ENCODE measurements around the gene AP3B1. TPM values are rescaled to one million over a fixed set of nuclear protein-coding genes. Genes with fewer than 3 reads are reported as not detected.

The AP3B1 gene
- total RNA-seq, 2 donors from 2014 or later: 50.4 to 52.6 TPM

GRCh38 chr5:78113689-78114264, 180.7 kb downstream of the AP3B1 start:
- peaks cover 19% of the 10 kb centered on the region for H3K36me3 ChIP-seq

DNA sequence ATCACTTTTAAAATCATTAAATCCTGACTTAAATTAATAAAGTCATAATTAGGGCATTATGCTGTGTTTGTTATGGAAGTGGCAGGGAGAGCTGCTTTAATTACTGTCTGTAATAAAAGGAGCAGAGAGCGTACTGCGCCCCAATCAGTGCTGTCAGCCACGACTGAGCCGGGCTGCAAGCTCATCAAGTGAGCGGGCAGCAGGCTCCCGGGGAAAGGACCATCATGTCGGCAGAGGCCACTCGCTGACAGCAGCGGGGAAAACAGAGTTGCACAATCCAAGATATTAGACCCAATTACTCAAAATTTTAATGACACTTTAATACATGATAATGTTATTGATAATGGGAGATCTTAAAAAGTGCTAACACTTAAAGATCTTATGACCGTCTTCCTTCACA, 181.6 kb downstream of the AP3B1 start:
- no peak overlapping the region for H3K27ac ChIP-seq
- ATAC-seq (ENCODE audit: insufficient number of reproducible peaks, low FRiP score, low read depth) (no peak), DNase-seq (ENCODE audit: low spot score) (no peak)
- no peaks in the 10 kb centered on the region for H3K27me3 ChIP-seq (replicated peaks; ENCODE audit: insufficient read depth)
- no peaks in the 10 kb centered on the region for H3K4me1 ChIP-seq (ENCODE audit: control insufficient read depth in 1 of 2, low read depth in 2 of 2)
- H3K9me3 ChIP-seq: no peaks in the 10 kb centered on the region
- H3K36me3 ChIP-seq: peaks cover 19% of the 10 kb centered on the region
- H3K4me3 ChIP-seq: no peak overlapping the region
- TF ChIP-seq, protein P1, sequence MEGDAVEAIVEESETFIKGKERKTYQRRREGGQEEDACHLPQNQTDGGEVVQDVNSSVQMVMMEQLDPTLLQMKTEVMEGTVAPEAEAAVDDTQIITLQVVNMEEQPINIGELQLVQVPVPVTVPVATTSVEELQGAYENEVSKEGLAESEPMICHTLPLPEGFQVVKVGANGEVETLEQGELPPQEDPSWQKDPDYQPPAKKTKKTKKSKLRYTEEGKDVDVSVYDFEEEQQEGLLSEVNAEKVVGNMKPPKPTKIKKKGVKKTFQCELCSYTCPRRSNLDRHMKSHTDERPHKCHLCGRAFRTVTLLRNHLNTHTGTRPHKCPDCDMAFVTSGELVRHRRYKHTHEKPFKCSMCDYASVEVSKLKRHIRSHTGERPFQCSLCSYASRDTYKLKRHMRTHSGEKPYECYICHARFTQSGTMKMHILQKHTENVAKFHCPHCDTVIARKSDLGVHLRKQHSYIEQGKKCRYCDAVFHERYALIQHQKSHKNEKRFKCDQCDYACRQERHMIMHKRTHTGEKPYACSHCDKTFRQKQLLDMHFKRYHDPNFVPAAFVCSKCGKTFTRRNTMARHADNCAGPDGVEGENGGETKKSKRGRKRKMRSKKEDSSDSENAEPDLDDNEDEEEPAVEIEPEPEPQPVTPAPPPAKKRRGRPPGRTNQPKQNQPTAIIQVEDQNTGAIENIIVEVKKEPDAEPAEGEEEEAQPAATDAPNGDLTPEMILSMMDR (IDR thresholded peaks at IDR 0.05): no peak

More at GRCh38 chr5:78113689-78114264, 180.7 kb downstream of the AP3B1 start:
- Histone ChIP-seq H3K27ac (no peak overlapping the region), H3K9me3 (no peaks in the 10 kb centered on the region), H3K4me3 (no peak overlapping the region), H3K27me3 (replicated peaks; ENCODE audit: insufficient read depth) (no peaks in the 10 kb centered on the region), H3K4me1 (ENCODE audit: control insufficient read depth in 1 of 2, low read depth in 2 of 2) (no peaks in the 10 kb centered on the region)
- TF ChIP-seq, protein P1 (IDR thresholded peaks at IDR 0.05): no peak
- no peak for DNase-seq (ENCODE audit: low spot score)
- ATAC-seq (ENCODE audit: insufficient number of reproducible peaks, low FRiP score, low read depth): no peak

DNA sequence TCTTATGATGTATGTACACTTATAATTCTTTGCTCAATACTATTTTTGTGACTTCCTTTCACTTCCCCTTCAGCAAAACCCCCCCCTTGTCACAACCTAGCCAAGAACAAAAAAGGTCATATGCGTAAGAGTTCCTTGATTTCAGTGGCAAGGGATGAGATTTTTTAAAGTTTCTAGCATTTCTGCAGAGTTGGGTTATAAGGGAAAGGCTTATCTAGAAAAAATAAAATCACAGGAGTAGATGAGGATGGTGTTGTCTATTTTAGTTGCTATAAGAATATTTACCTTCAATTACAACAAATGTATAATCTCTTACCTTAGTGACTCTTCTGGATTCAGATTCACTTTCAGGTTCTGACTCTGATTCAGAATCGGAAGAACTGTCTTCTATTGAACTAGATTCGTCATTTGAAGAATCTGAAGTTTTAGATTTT, 184.6 kb downstream of the AP3B1 start:
- Histone ChIP-seq H3K27me3 (replicated peaks; ENCODE audit: insufficient read depth) (no peaks in the 10 kb centered on the region), H3K36me3 (peaks cover 13% of the 10 kb centered on the region), H3K4me1 (ENCODE audit: control insufficient read depth in 1 of 2, low read depth in 2 of 2) (no peaks in the 10 kb centered on the region), H3K27ac (no peak overlapping the region), H3K9me3 (no peaks in the 10 kb centered on the region), H3K4me3 (no peak overlapping the region)
- DNase-seq (ENCODE audit: low spot score) (no peak), ATAC-seq (ENCODE audit: insufficient number of reproducible peaks, low FRiP score, low read depth) (no peak)
- TF ChIP-seq, protein P1 (IDR thresholded peaks at IDR 0.05): no peak

GRCh38 chr5:78108564-78108963, 185.9 kb downstream of the AP3B1 start:
- Histone ChIP-seq H3K4me3 (no peak overlapping the region), H3K27ac (no peak overlapping the region), H3K27me3 (replicated peaks; ENCODE audit: insufficient read depth) (no peaks in the 10 kb centered on the region), H3K4me1 (ENCODE audit: control insufficient read depth in 1 of 2, low read depth in 2 of 2) (no peaks in the 10 kb centered on the region), H3K36me3 (peaks cover 3% of the 10 kb centered on the region), H3K9me3 (no peaks in the 10 kb centered on the region)
- DNase-seq (ENCODE audit: low spot score) (no peak), ATAC-seq (ENCODE audit: insufficient number of reproducible peaks, low FRiP score, low read depth) (no peak)
- TF ChIP-seq, protein P1 (IDR thresholded peaks at IDR 0.05): no peak

DNA sequence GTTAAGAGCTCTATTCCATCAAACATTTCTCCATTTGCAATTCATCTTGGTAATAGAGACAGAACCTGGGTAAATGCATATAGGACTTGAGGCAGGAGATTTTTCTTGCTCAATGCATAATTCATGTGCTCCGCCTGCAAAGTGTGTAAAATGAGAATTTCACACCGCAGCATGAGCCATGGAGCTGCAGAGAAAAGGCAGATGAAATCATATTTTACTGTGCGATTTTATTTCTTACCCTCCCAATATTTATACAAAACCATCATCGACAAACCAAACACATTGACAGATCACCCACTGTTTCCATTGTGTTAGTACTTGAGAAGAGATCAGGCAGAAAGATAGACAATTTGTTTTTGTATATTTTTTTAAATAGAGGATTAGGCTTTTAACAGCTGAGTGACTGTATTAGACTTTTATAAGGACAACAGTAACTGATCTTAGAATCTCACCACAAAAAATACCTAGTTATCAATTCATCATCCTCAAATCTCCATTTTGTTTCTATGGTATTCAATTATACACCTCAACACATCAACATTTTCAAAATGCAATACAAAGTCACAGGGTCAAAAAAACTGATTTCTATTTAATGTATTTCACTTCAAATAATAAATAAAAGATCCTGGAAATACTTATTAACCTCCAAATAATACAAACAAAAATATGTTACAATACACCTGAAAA, 191.1 kb downstream of the AP3B1 start:
- no peaks in the 10 kb centered on the region for H3K27me3 ChIP-seq (replicated peaks; ENCODE audit: insufficient read depth)
- H3K4me1 ChIP-seq (ENCODE audit: control insufficient read depth in 1 of 2, low read depth in 2 of 2): no peaks in the 10 kb centered on the region
- no peak overlapping the region for H3K4me3 ChIP-seq
- DNase-seq (ENCODE audit: low spot score) (no peak), ATAC-seq (ENCODE audit: insufficient number of reproducible peaks, low FRiP score, low read depth) (no peak)
- TF ChIP-seq, protein P1 (IDR thresholded peaks at IDR 0.05): no peak
- H3K27ac ChIP-seq: no peak overlapping the region
- peaks cover 3% of the 10 kb centered on the region for H3K36me3 ChIP-seq
- no peaks in the 10 kb centered on the region for H3K9me3 ChIP-seq

Measured in thoracic aorta (tissue), 2 donors.